ENCODE measurements around the gene FZR1.

DNA sequence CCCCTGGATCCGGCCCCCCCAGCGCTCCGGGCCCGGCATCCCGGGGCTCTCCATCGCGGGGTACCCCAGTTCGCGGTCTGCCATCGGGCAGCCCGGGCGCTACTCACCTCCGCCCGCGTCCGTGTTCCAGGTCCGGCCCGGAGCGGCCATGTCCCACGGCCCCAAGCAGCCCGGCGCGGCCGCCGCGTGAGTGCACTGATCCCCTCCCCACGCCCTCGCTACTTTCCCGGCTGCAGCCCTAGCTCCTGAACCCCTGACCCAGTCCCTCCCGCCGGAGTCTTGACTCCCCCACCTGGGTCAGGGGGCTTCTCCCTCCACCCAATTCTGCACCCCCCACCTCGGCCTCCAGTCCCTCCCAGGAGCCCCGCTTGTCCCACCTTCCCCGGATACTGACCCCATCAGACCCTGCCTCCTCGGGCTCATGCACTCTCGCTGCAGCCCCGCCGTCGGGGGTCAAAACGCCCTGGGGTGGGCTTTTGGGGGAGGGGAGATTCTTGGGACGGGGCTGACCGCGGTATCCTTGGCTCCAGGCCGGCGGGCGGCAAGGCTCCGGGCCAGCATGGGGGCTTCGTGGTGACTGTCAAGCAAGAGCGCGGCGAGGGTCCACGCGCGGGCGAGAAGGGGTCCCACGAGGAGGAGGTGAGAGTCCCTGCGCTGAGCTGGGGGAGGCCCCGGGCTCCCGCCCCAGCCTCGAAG, 67.2 kb downstream of the FZR1 start:
- TF ChIP-seq, protein P1, sequence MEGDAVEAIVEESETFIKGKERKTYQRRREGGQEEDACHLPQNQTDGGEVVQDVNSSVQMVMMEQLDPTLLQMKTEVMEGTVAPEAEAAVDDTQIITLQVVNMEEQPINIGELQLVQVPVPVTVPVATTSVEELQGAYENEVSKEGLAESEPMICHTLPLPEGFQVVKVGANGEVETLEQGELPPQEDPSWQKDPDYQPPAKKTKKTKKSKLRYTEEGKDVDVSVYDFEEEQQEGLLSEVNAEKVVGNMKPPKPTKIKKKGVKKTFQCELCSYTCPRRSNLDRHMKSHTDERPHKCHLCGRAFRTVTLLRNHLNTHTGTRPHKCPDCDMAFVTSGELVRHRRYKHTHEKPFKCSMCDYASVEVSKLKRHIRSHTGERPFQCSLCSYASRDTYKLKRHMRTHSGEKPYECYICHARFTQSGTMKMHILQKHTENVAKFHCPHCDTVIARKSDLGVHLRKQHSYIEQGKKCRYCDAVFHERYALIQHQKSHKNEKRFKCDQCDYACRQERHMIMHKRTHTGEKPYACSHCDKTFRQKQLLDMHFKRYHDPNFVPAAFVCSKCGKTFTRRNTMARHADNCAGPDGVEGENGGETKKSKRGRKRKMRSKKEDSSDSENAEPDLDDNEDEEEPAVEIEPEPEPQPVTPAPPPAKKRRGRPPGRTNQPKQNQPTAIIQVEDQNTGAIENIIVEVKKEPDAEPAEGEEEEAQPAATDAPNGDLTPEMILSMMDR (IDR thresholded peaks at IDR 0.05 in 8 of 11, conservative IDR thresholded peaks at IDR 0.05 in 3 of 11) = no peak
- TF ChIP-seq POLR2AphosphoS5 (IDR thresholded peaks at IDR 0.05) = no peak

Measured in spleen (tissue), 7 donors.